Measurements from ENCODE around the gene TMEM82. TPM values are rescaled to one million over a fixed set of nuclear protein-coding genes. Genes with fewer than 3 reads are reported as not detected.

TMEM82 gene
- total RNA-seq, 1 donor from 2014 or later = not detected

DNA sequence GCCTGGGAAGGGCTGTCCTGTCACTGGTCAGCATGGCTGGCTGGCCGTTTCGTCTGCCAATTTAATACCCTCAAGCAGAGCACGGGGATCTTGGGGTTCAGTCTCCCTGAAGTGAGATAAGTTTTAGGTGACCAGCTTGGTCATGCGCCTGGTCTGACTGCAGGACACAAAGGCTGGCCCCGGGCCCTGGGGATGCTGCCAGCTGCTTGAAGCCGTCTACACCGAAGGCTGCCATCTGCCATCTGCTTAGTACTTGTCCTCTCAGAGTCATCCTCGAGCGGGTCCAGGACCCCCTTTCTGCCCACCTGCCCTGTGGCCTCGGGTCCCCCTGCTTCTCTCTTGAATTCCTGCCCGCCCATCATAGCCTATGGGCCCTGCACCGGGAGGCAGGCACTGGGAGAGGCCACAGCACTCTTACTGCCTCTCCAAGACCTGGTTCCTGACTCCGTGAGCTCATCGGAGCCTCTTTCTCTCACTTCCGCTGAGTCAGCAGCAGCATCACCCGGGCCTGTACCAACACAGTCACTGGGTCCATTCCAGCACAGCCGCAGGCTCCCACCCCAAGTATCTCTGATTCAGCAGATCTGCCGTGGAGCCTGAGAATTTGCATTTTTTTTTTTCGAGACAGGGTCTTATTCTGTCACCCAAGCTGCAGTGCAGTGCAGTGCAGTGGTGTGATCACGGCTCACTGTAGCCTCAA lies 23.3 kb downstream of the TMEM82 start:
- Histone ChIP-seq H3K4me3 (no peak overlapping the region), H3K27me3 (no peaks in the 10 kb centered on the region), H3K27ac (peak overlapping the region; percentile 46), H3K9me3 (no peaks in the 10 kb centered on the region), H3K4me1 (peaks cover 34% of the 10 kb centered on the region), H3K36me3 (peaks cover 0 to 9% of the 10 kb centered on the region in 2 donors)
- TF ChIP-seq, protein P1, sequence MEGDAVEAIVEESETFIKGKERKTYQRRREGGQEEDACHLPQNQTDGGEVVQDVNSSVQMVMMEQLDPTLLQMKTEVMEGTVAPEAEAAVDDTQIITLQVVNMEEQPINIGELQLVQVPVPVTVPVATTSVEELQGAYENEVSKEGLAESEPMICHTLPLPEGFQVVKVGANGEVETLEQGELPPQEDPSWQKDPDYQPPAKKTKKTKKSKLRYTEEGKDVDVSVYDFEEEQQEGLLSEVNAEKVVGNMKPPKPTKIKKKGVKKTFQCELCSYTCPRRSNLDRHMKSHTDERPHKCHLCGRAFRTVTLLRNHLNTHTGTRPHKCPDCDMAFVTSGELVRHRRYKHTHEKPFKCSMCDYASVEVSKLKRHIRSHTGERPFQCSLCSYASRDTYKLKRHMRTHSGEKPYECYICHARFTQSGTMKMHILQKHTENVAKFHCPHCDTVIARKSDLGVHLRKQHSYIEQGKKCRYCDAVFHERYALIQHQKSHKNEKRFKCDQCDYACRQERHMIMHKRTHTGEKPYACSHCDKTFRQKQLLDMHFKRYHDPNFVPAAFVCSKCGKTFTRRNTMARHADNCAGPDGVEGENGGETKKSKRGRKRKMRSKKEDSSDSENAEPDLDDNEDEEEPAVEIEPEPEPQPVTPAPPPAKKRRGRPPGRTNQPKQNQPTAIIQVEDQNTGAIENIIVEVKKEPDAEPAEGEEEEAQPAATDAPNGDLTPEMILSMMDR (IDR thresholded peaks at IDR 0.05) = no peak
- TF ChIP-seq POLR2A (IDR thresholded peaks at IDR 0.05) (no peak), POLR2AphosphoS5 (IDR thresholded peaks at IDR 0.05; ENCODE audit: insufficient read depth in 1 of 2, low read depth in 1 of 2) (peak; percentile 52 to 67)
- intact Hi-C loops (cut with DNase I) = no loop called here
- DNase-seq (ENCODE audit: extremely low spot score in 2 of 2) = peak in 1 of 2 donors; percentile 93

DNA sequence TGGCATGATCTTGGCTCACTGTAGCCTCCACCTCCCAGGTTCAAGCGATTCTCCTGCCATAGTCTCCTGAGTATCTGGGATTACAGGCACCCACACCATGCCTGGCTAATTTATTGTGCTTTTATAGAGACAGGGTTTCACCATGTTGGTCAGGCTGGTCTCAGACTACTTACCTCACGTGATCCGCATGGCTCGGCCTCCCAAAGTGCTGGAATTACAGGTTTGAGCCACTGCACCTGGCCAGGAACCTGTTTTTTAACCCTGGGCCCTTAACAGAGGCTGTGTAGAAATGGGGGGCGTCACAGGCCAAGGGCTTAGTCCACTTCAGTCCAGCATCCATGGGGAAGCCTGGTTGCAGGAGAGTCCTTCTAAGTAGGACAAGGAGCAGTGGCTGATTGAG lies 25.6 kb downstream of the TMEM82 start:
- peaks cover 0 to 29% of the 10 kb centered on the region in 2 donors for H3K36me3 ChIP-seq
- intact Hi-C loops (cut with DNase I) = no loop called here
- no peak overlapping the region for H3K27ac ChIP-seq
- H3K4me1 ChIP-seq = peaks cover 28% of the 10 kb centered on the region
- no peak for DNase-seq (ENCODE audit: extremely low spot score in 2 of 2)
- H3K27me3 ChIP-seq = no peaks in the 10 kb centered on the region
- H3K4me3 ChIP-seq = no peak overlapping the region
- no peaks in the 10 kb centered on the region for H3K9me3 ChIP-seq
- TF ChIP-seq POLR2AphosphoS5 (IDR thresholded peaks at IDR 0.05; ENCODE audit: insufficient read depth in 1 of 2, low read depth in 1 of 2) (no peak), POLR2A (IDR thresholded peaks at IDR 0.05) (no peak)
- TF ChIP-seq, protein P1 (IDR thresholded peaks at IDR 0.05) = no peak

DNA sequence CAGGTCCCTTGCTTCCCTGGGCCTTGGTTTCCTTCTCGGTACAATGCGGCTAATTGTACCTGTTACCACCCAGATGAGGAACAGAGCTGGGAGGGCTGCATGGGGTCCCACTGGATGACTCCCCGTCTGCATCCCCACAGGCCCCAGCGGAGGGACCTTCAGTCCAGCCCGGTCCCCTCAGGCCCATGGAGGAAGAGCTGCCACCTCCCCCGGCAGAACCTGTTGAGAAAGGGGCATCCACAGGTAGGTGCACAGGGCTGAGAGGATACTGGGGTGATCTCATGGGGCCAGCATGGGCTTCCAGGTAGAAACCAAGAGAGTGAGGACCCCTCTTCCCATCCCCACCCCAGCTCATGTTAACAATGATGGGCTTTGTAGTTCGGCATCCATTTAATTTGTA lies 26.1 kb downstream of the TMEM82 start:
- TF ChIP-seq POLR2A (IDR thresholded peaks at IDR 0.05) = no peak
- no peak for TF ChIP-seq POLR2AphosphoS5 (IDR thresholded peaks at IDR 0.05; ENCODE audit: insufficient read depth in 1 of 2, low read depth in 1 of 2)
- TF ChIP-seq, protein P1 (IDR thresholded peaks at IDR 0.05) = no peak
- intact Hi-C loops (cut with DNase I) = no loop called here
- H3K36me3 ChIP-seq = peaks cover 0 to 31% of the 10 kb centered on the region in 2 donors
- DNase-seq (ENCODE audit: extremely low spot score in 2 of 2) = no peak
- peaks cover 28% of the 10 kb centered on the region for H3K4me1 ChIP-seq
- no peak overlapping the region for H3K27ac ChIP-seq
- no peak overlapping the region for H3K4me3 ChIP-seq
- no peaks in the 10 kb centered on the region for H3K9me3 ChIP-seq
- H3K27me3 ChIP-seq = no peaks in the 10 kb centered on the region

DNA sequence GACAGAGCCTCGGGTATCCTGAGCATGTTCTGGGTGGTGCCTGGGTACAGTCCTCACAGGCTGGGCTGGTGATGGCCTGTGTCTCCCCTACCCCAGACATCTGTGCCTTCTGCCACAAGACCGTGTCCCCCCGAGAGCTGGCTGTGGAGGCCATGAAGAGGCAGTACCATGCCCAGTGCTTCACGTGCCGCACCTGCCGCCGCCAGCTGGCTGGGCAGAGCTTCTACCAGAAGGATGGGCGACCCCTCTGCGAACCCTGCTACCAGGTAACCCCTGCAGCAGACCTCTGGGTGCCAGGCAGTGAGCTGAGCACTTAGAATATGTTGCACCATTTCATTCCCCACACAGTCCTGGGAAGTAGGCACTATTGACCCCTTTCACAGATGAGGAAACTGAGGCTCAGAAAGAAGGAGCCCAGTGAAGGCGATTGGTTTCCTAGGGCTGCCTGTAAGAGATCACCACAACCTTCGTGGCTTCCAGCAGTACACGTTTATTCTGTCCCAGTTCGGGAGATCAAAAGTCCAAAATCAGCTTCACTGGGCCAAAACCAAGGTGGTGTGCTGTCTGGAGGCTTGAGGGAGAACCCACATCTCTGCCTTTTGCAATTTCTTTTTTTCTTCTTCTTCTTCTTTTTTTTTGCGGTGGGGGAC lies 28.1 kb downstream of the TMEM82 start:
- no peak overlapping the region for H3K4me3 ChIP-seq
- no peak overlapping the region for H3K27ac ChIP-seq
- peaks cover 8% of the 10 kb centered on the region for H3K4me1 ChIP-seq
- peaks cover 0 to 43% of the 10 kb centered on the region in 2 donors for H3K36me3 ChIP-seq
- intact Hi-C loops (cut with DNase I) = no loop called here
- no peak for DNase-seq (ENCODE audit: extremely low spot score in 2 of 2)
- TF ChIP-seq, protein P1 (IDR thresholded peaks at IDR 0.05) = no peak
- no peak for TF ChIP-seq POLR2AphosphoS5 (IDR thresholded peaks at IDR 0.05; ENCODE audit: insufficient read depth in 1 of 2, low read depth in 1 of 2)
- no peak for TF ChIP-seq POLR2A (IDR thresholded peaks at IDR 0.05)
- no peaks in the 10 kb centered on the region for H3K9me3 ChIP-seq
- no peaks in the 10 kb centered on the region for H3K27me3 ChIP-seq
